GM21786 (cell line): Measurements from ENCODE around the gene KIF1B.
A peak's percentile ranks its signal among the peaks of the same experiment; 100 is the strongest.

Experiments used
- ATAC-seq: cut with Tn5 transposase; IDR thresholded peaks from one replicate; pipeline ENCODE4 v1.9.1; 2021; ENCODE audit not compliant: unreplicated experiment

Gene KIF1B

GRCh38 chr1:10209905-10210810 is at the start of gene KIF1B:
Gene KIF1B (plus strand): TSS chr1:10210570. CDS start chr1:10232329, 21,759 bp downstream.
- ATAC-seq, result peak; percentile 95

- no peak for ATAC-seq
Observed at GRCh38 chr1:10160907-10161490, 49.4 kb upstream of the KIF1B start.

GRCh38 chr1:10161541-10162290 is 48.7 kb upstream of the KIF1B start:
- no peak for ATAC-seq

GRCh38 chr1:10168912-10169514 is 41.4 kb upstream of the KIF1B start:
- no peak for ATAC-seq

GRCh38 chr1:10170239-10170574 is 40.2 kb upstream of the KIF1B start:
- no peak for ATAC-seq

- no peak for ATAC-seq
Observed at GRCh38 chr1:10171105-10171767, 39.1 kb upstream of the KIF1B start.

- no peak for ATAC-seq
Observed at GRCh38 chr1:10171995-10172669, 38.2 kb upstream of the KIF1B start.

- ATAC-seq, result no peak
Observed at GRCh38 chr1:10173582-10173981, 36.8 kb upstream of the KIF1B start.

GRCh38 chr1:10177876-10178275 is 32.5 kb upstream of the KIF1B start:
- no peak for ATAC-seq

GRCh38 chr1:10178597-10179405 is 31.6 kb upstream of the KIF1B start:
- no peak for ATAC-seq

GRCh38 chr1:10179406-10180091 is 30.8 kb upstream of the KIF1B start:
- ATAC-seq, result no peak

- no peak for ATAC-seq
Observed at GRCh38 chr1:10181154-10181553, 29.2 kb upstream of the KIF1B start.

- no peak for ATAC-seq
Observed at GRCh38 chr1:10185759-10186158, 24.6 kb upstream of the KIF1B start.

GRCh38 chr1:10186331-10187025 is 23.9 kb upstream of the KIF1B start:
- ATAC-seq, result no peak

- no peak for ATAC-seq
Observed at GRCh38 chr1:10187026-10187334, 23.4 kb upstream of the KIF1B start.

GRCh38 chr1:10188133-10188650 is 22.2 kb upstream of the KIF1B start:
- ATAC-seq, result no peak

- ATAC-seq, result no peak
Observed at GRCh38 chr1:10189659-10190058, 20.7 kb upstream of the KIF1B start.

GRCh38 chr1:10192263-10192662 is 18.1 kb upstream of the KIF1B start:
- no peak for ATAC-seq
